PFSK-1 (cell line): ENCODE data around the gene HIBCH.

ENCODE experiments used
- FOXP2 ChIP-seq: optimal IDR thresholded peaks from 2 replicates; pipeline ENCODE3; 2011; ENCODE audit warnings: borderline replicate concordance, control low read depth, inconsistent platforms; ENCODE audit not compliant: insufficient read depth; ENCODE audit errors: extremely low read length, extremely low read depth
- POLR2AphosphoS5 ChIP-seq: IDR thresholded peaks from 2 replicates; pipeline ENCODE4 v1.6.1; 2012; ENCODE audit warnings: low read depth, mild to moderate bottlenecking, control low read depth, low read length, moderate library complexity
- REST ChIP-seq, 2 experiments: IDR thresholded peaks; 2 replicates each; pipeline versions ENCODE4 v1.6.1 to v1.8.0; 2011 to 2012; ENCODE audit warnings: low read depth in 2 of 2, low read length in 2 of 2, control low read depth in 1 of 2, inconsistent platforms in 1 of 2, mild to moderate bottlenecking in 1 of 2, moderate library complexity in 1 of 2; ENCODE audit not compliant: insufficient read depth in 1 of 2
- SIN3A ChIP-seq: IDR thresholded peaks from 2 replicates; pipeline ENCODE4 v1.6.1; 2012; ENCODE audit warnings: mild to moderate bottlenecking, low read length, moderate library complexity, borderline replicate concordance; ENCODE audit not compliant: insufficient read depth
- TAF1 ChIP-seq: IDR thresholded peaks from 2 replicates; pipeline ENCODE4 v1.6.1; 2012; ENCODE audit warnings: low read length, control low read depth, borderline replicate concordance; ENCODE audit not compliant: insufficient read depth

- TF ChIP-seq TAF1, result no peak
- no peak for TF ChIP-seq POLR2AphosphoS5
- no peak for TF ChIP-seq REST (IDR thresholded peaks at IDR 0.05; ENCODE audit: insufficient read depth in 1 of 2, low read depth in 2 of 2, low read length in 2 of 2)
- TF ChIP-seq SIN3A, result no peak
- TF ChIP-seq FOXP2, result no peak
These were observed 15.2 kb downstream of the HIBCH start for GRCh38 chr2:190304404-190304803.
